Natural killer cell (primary cell): ENCODE results near the gene PSMB2. TPM values are rescaled to one million over a fixed set of nuclear protein-coding genes. Genes with fewer than 3 reads are reported as not detected.

Experiments used
- ATAC-seq, 3 donors: fragments of 150-1000 bp in 2 of 3; fragments of 200-7000 bp in 1 of 3; cut with Tn5 transposase; 1 replicate in 1 of 3; 2 replicates in 2 of 3; pipeline ENCODE4 v1.10.0; 2021; ENCODE audit warnings: mild to moderate bottlenecking in 2 of 3, moderate library complexity in 2 of 3
- DNase-seq, 2 donors: peaks; one replicate each; pipeline versions ENCODE4 v3.0.0 to v3.0.0-alpha.2; 2013 to 2021; ENCODE audit warnings: mixed read lengths in 1 of 2
- H3K27ac ChIP-seq: one replicate; pipeline ENCODE4 v1.5.1; 2013; ENCODE audit warnings: mild to moderate bottlenecking, low read length
- H3K27me3 ChIP-seq: one replicate; pipeline ENCODE4 v1.6.1; 2013; ENCODE audit warnings: low read length; ENCODE audit not compliant: control insufficient read depth, insufficient read depth
- H3K36me3 ChIP-seq: one replicate; pipeline ENCODE4 v1.6.1; 2013; ENCODE audit warnings: low read length; ENCODE audit not compliant: control insufficient read depth, insufficient read depth
- H3K4me1 ChIP-seq: one replicate; pipeline ENCODE4 v1.6.1; 2013; ENCODE audit warnings: low read length; ENCODE audit not compliant: control insufficient read depth, insufficient read depth
- H3K4me3 ChIP-seq: one replicate; pipeline ENCODE4 v1.5.1; 2013; ENCODE audit warnings: low read length
- H3K9me3 ChIP-seq: one replicate; pipeline ENCODE4 v1.6.1; 2013; ENCODE audit warnings: low read length; ENCODE audit not compliant: control insufficient read depth, insufficient read depth
- H3K27ac Mint-ChIP-seq, 2 donors: one replicate each; pipeline ENCODE4 v1.8.0; 2022; ENCODE audit warnings: mild to moderate bottlenecking in 2 of 2, mixed read lengths in 2 of 2, moderate library complexity in 1 of 2
- H3K27me3 Mint-ChIP-seq, 2 donors: one replicate each; pipeline ENCODE4 v1.8.0; 2022; ENCODE audit warnings: low read depth in 2 of 2, mixed read lengths in 2 of 2
- H3K36me3 Mint-ChIP-seq: one replicate; pipeline ENCODE4 v1.8.0; 2022; ENCODE audit warnings: mixed read lengths
- H3K4me1 Mint-ChIP-seq, 2 donors: one replicate each; pipeline ENCODE4 v1.8.0; 2022; ENCODE audit warnings: mixed read lengths in 2 of 2
- H3K4me3 Mint-ChIP-seq: one replicate; pipeline ENCODE4 v1.8.0; 2022; ENCODE audit warnings: mild to moderate bottlenecking, moderate library complexity, mixed read lengths
- H3K9me3 Mint-ChIP-seq, 2 donors: one replicate each; pipeline ENCODE4 v1.8.0; 2022; ENCODE audit warnings: mixed read lengths in 2 of 2
- CTCF ChIP-seq: fragments of 200-600 bp; IDR thresholded peaks from one replicate; pipeline ENCODE4 v1.8.0; 2022; ENCODE audit warnings: antibody characterized with exemption
- whole genome bisulfite sequencing: methylation state at CpG from one replicate; pipeline ENCODE4 v1.1.7; 2013; ENCODE audit warnings: missing lambda C conversion rate; ENCODE audit not compliant: insufficient coverage; 5-methylcytosine and 5-hydroxymethylcytosine counted together
- intact Hi-C: fragments of 100-400 bp; cut with micrococcal nuclease; formaldehyde crosslinking; loops from one replicate; pipeline ENCODE4 v1.14.2; 2022
- total RNA-seq, 4 donors: library from RNA; stranded (reverse); fragments of 120-200 nt in 1 of 4; gene quantifications; one replicate each; pipeline versions ENCODE4 v1.2.3 to v1.2.4, GENCODE V29; 2013 to 2022

The PSMB2 gene
- total RNA-seq, 3 donors from 2014 or later (not counting 1 experiment from before 2014, with no cell fraction given): 37.0 to 45.0 (median 37.3) TPM

DNA sequence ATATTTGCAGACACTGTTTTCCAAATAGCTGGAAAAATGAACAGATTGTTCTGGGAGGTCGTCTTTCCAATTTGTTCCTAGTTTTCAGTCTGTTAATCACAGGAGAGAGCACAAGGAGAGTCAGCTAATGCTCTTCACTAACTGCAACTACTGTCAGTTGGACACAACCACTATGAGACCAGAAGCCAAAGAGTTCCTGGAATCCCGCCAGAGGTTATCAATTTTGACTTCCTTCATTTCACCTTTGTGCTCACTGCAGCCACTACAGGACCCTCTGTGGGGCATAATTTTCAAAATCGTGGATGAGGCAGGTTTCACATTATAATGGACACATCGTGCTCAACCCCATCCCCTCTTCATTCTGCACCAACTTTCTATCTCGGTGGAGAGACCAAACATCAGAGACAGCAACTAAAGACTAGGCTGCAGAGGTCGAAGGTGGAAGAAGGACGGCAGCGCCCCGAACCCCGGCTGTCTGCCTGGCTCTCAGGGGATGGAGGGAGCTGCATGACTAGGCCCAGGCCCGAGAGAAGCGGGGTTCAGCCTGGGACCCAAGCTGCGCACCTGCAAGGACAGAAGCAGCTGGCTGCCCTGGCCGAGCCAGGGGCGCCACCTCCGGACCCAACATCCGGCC, 84.7 kb downstream of the PSMB2 start:
- peak overlapping the region; percentile 67 for H3K27ac ChIP-seq
- peaks cover 20% of the 10 kb centered on the region for H3K36me3 ChIP-seq
- DNase-seq: no peak
- Mint-ChIP-seq H3K9me3 (no peaks in the 10 kb centered on the region), H3K27me3 (no peaks in the 10 kb centered on the region), H3K4me1 (peaks cover 38 to 59% of the 10 kb centered on the region in 2 donors), H3K27ac (peak overlapping the region; percentile 93 to 96), H3K36me3 (no peaks in the 10 kb centered on the region), H3K4me3 (peak overlapping the region; percentile 97)
- TF ChIP-seq CTCF: no peak
- H3K4me3 ChIP-seq: peak overlapping the region; percentile 71
- intact Hi-C loops: no loop called here
- H3K4me1 ChIP-seq: peaks cover 22% of the 10 kb centered on the region
- WGBS: 5% methylated on average over 17 of the region's 17 CpGs
- no peaks in the 10 kb centered on the region for H3K9me3 ChIP-seq
- H3K27me3 ChIP-seq: no peaks in the 10 kb centered on the region
- ATAC-seq: no peak

DNA sequence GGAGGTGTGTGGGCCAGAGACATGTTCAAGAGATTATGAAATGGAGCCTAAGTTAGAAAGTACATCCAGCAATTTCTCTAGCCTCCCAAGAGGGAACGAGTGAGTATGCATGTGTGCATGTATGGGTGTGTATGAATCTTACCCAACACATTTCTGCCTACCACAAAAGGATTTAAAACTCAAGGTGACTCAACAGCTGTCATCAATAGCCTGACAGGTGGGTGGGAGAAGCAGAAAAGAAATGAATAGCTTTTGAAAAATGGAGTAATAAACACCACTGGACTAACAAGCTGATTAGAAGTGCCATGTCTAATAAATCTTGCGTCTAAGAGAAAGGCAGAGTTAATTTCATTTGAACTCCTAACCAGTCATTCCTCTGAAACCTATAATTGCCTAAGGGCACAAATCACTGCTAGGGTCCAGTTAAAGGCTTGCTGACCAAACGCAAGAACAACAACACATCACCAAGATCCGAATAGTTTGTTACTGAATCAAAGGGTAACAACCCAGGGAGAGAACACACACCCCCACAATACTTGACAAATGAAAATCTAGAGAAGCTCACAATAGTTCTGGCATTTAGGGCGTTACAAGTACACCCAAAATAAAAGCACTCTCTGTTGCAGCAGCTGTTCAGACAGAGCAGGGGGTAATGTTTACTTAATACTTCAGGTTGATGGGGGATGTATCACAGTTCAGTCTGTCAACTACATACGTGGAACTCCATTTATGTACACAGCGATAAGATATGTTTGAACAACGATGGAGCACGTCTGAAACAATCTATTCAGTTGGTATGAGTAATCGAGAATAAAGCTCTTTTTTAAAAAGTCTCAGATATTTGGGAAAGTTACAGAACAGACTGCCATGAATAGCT, 85.5 kb downstream of the PSMB2 start:
- Histone ChIP-seq H3K4me1 (peaks cover 22% of the 10 kb centered on the region), H3K36me3 (peaks cover 23% of the 10 kb centered on the region), H3K27ac (peak overlapping the region; percentile 67), H3K9me3 (no peaks in the 10 kb centered on the region), H3K4me3 (no peak overlapping the region), H3K27me3 (no peaks in the 10 kb centered on the region)
- H3K36me3 Mint-ChIP-seq: no peaks in the 10 kb centered on the region
- WGBS: 86% methylated on average over 8 of the region's 10 CpGs
- DNase-seq: no peak
- no peaks in the 10 kb centered on the region for H3K9me3 Mint-ChIP-seq
- intact Hi-C loops: no loop called here
- ATAC-seq: no peak
- H3K4me1 Mint-ChIP-seq: peaks cover 38 to 51% of the 10 kb centered on the region in 2 donors
- peak overlapping the region; percentile 97 for H3K4me3 Mint-ChIP-seq
- no peak for TF ChIP-seq CTCF
- peak overlapping the region; percentile 93 to 96 for H3K27ac Mint-ChIP-seq
- H3K27me3 Mint-ChIP-seq: no peaks in the 10 kb centered on the region

DNA sequence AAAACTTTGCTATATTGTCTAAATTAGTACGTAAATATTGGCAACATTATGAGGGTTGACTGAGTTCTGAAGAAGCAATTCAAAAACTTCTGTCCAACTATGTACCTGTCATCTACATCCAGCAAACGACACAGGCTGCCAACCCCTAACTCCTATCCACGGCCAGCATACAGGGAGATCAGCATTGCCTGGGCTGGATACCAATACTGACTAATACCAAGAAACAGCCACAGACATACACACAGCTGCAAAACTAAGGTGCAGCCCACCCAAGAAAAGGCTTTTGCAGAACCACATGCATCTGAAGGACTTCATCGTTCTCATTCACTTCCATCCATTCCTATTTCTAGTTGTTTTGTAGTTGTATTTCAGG, 86.1 kb downstream of the PSMB2 start:
- H3K36me3 Mint-ChIP-seq: no peaks in the 10 kb centered on the region
- peaks cover 38 to 51% of the 10 kb centered on the region in 2 donors for H3K4me1 Mint-ChIP-seq
- Histone ChIP-seq H3K27ac (no peak overlapping the region), H3K27me3 (no peaks in the 10 kb centered on the region), H3K4me1 (peaks cover 22% of the 10 kb centered on the region), H3K9me3 (no peaks in the 10 kb centered on the region), H3K4me3 (no peak overlapping the region), H3K36me3 (peaks cover 23% of the 10 kb centered on the region)
- no peak overlapping the region for H3K27ac Mint-ChIP-seq
- WGBS: 91% methylated on average over 2 of the region's 4 CpGs
- no peak for TF ChIP-seq CTCF
- intact Hi-C loops: no loop called here
- H3K27me3 Mint-ChIP-seq: no peaks in the 10 kb centered on the region
- ATAC-seq (no peak), DNase-seq (no peak)
- H3K9me3 Mint-ChIP-seq: no peaks in the 10 kb centered on the region
- H3K4me3 Mint-ChIP-seq: peak overlapping the region; percentile 97
